ENCODE results near the gene ZNF576.

DNA sequence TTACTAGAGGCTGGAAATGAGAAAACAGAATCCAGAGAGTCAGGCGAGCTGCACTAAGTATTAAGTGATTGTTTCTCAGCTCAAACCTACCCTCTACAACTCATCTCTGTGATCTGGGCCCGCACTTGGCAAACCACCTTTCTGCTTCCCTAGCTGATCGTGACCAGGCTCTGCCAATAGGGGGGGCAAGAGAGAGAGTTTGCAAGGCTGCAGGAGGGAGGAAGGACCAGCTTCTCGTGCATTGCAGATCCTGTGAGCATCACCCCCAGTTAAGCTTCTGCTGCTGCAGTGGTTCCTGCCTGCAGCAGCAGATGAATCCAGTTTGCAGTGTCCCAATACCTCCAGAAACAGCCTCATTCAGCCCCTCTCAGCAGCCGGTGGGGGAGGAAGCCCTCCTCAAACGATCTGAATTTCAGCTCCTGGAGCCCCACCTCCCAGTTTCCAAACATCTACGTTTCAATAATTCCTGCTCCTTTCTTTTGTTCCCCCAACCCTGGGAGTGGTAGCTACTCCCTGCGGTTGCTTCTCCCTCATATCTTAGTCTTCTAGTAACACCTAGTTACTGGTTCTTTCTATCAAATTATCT lies 41.1 kb upstream of the ZNF576 start:
- no peak for TF ChIP-seq SUZ12 (IDR thresholded peaks at IDR 0.05)
- TF ChIP-seq SP1 (IDR thresholded peaks at IDR 0.05): no peak
- no peak for TF ChIP-seq ARNT (IDR thresholded peaks at IDR 0.05)
- no peak for TF ChIP-seq NFRKB (IDR thresholded peaks at IDR 0.05)
- no peak for TF ChIP-seq FOXA1 (IDR thresholded peaks at IDR 0.05)
- TF ChIP-seq HDGF (IDR thresholded peaks at IDR 0.05; ENCODE audit: borderline replicate concordance): no peak
- TF ChIP-seq FOXM1 (IDR thresholded peaks at IDR 0.05; ENCODE audit: borderline replicate concordance): no peak
- TF ChIP-seq TARDBP (IDR thresholded peaks at IDR 0.05): no peak
- no peak for TF ChIP-seq BHLHE40 (IDR thresholded peaks at IDR 0.05; ENCODE audit: borderline replicate concordance)
- no peak for TF ChIP-seq FOXK2 (IDR thresholded peaks at IDR 0.05)
- TF ChIP-seq, protein P1, sequence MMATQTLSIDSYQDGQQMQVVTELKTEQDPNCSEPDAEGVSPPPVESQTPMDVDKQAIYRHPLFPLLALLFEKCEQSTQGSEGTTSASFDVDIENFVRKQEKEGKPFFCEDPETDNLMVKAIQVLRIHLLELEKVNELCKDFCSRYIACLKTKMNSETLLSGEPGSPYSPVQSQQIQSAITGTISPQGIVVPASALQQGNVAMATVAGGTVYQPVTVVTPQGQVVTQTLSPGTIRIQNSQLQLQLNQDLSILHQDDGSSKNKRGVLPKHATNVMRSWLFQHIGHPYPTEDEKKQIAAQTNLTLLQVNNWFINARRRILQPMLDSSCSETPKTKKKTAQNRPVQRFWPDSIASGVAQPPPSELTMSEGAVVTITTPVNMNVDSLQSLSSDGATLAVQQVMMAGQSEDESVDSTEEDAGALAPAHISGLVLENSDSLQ (IDR thresholded peaks at IDR 0.05): no peak
